Activated B cell treated with CpG ODN at 0.5 μM for 24 hours (primary cell): ENCODE data around the gene TBX10. TPM values are rescaled to one million over a fixed set of nuclear protein-coding genes. Genes with fewer than 3 reads are reported as not detected.

ENCODE experiments used
- ATAC-seq: fragments of 200-7000 bp; cut with Tn5 transposase; one replicate; pipeline ENCODE4 v1.10.0; 2021; ENCODE audit warnings: low read depth, mild to moderate bottlenecking, moderate library complexity
- CTCF ChIA-PET: fragments of 350-600 bp; sonication (Branson Sonifier 250); formaldehyde crosslinking; loops from one replicate; lab custom pipeline; 2021; ENCODE audit warnings: antibody characterized with exemption; lab: Charles Lee
- POLR2A ChIA-PET: fragments of 350-600 bp; sonication (Branson Sonifier 250); formaldehyde crosslinking; loops from one replicate; lab custom pipeline; 2021; ENCODE audit warnings: antibody characterized with exemption; lab: Charles Lee
- DNase-seq: peaks from one replicate; pipeline ENCODE4 v3.0.0; 2022
- H3K27ac Mint-ChIP-seq: one replicate; pipeline ENCODE4 v1.8.0; 2020; ENCODE audit warnings: mixed read lengths
- H3K27me3 Mint-ChIP-seq: one replicate; pipeline ENCODE4 v1.8.0; 2021; ENCODE audit warnings: mixed read lengths
- H3K36me3 Mint-ChIP-seq: one replicate; pipeline ENCODE4 v1.8.0; 2021; ENCODE audit warnings: low read depth, mixed read lengths
- H3K4me1 Mint-ChIP-seq: one replicate; pipeline ENCODE4 v1.8.0; 2021; ENCODE audit warnings: mixed read lengths
- H3K4me3 Mint-ChIP-seq: one replicate; pipeline ENCODE4 v1.8.0; 2020; ENCODE audit warnings: mild to moderate bottlenecking, mixed read lengths
- H3K9me3 Mint-ChIP-seq: one replicate; pipeline ENCODE4 v1.8.0; 2020; ENCODE audit warnings: mixed read lengths
- intact Hi-C: fragments of 100-400 bp; cut with micrococcal nuclease; formaldehyde crosslinking; loops from one replicate; pipeline ENCODE4 v1.15.1; 2024
- total RNA-seq: library from RNA; stranded (reverse); gene quantifications from 2 replicates; pipeline ENCODE4 v1.2.3, GENCODE V29; 2022
- TF ChIP-seq, protein P1 (sequence below): fragments of 200-600 bp; IDR thresholded peaks from one replicate; pipeline ENCODE4 v1.8.0; 2022; ENCODE audit warnings: antibody characterized with exemption, mild to moderate bottlenecking

The TBX10 gene
- total RNA-seq, 1 donor from 2014 or later: not detected

DNA sequence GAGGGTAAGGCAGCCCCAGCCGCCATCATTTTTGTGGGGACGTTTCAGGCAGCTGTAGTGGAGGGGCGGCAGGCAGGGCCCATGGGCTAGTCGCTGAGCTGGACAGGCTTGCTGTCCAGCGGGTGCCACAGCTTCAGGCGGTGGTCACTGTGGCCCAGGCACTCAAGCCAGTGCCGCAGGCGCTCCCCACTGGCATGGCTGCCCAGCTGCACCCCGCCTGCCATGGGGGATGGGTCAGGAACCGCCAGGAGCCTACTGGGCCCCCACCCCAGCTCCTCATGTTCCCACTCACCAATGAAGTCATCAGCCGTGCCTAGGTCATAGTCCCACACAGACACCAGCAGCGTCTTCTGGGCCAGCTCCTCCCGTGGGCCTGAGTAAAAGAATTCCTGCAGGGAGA, 26.8 kb downstream of the TBX10 start:
- peak overlapping the region; percentile 30 for H3K27ac Mint-ChIP-seq
- CTCF ChIA-PET: interaction anchor here (2.6 to 3.6 kb wide), 2 partner anchors 16 to 40 kb away, joined by 12 to 28 read pairs; partner anchors contain the start of gene NUDT8
- POLR2A ChIA-PET: interaction anchor here (0.8 to 5.7 kb wide), 6 partner anchors 16 to 654 kb away, joined by 3 to 66 read pairs (median 24); partner anchors contain the start of genes GSTP1 and NUDT8
- TF ChIP-seq, protein P1, sequence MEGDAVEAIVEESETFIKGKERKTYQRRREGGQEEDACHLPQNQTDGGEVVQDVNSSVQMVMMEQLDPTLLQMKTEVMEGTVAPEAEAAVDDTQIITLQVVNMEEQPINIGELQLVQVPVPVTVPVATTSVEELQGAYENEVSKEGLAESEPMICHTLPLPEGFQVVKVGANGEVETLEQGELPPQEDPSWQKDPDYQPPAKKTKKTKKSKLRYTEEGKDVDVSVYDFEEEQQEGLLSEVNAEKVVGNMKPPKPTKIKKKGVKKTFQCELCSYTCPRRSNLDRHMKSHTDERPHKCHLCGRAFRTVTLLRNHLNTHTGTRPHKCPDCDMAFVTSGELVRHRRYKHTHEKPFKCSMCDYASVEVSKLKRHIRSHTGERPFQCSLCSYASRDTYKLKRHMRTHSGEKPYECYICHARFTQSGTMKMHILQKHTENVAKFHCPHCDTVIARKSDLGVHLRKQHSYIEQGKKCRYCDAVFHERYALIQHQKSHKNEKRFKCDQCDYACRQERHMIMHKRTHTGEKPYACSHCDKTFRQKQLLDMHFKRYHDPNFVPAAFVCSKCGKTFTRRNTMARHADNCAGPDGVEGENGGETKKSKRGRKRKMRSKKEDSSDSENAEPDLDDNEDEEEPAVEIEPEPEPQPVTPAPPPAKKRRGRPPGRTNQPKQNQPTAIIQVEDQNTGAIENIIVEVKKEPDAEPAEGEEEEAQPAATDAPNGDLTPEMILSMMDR: no peak
- DNase-seq: no peak
- H3K9me3 Mint-ChIP-seq: no peaks in the 10 kb centered on the region
- H3K27me3 Mint-ChIP-seq: no peaks in the 10 kb centered on the region
- ATAC-seq: no peak
- intact Hi-C loops: loop anchor here (5.0 to 10.0 kb wide), 2 partner anchors 260 to 662 kb away; partner anchors contain the start of genes C11orf24 and POLD4
- H3K4me1 Mint-ChIP-seq: peaks cover 50% of the 10 kb centered on the region
- H3K4me3 Mint-ChIP-seq: no peak overlapping the region
- H3K36me3 Mint-ChIP-seq: peaks cover 45% of the 10 kb centered on the region

- Mint-ChIP-seq H3K9me3 (no peaks in the 10 kb centered on the region), H3K27ac (peak overlapping the region; percentile 30), H3K4me3 (no peak overlapping the region), H3K27me3 (no peaks in the 10 kb centered on the region), H3K4me1 (peaks cover 53% of the 10 kb centered on the region), H3K36me3 (peaks cover 47% of the 10 kb centered on the region)
- ChIA-PET CTCF (no interaction called here), POLR2A (interaction anchor here (0.8 to 5.7 kb wide), 4 partner anchors 17 to 653 kb away, joined by 3 to 66 read pairs (median 43); partner anchors contain the start of genes GSTP1 and NUDT8)
- TF ChIP-seq, protein P1: no peak
- ATAC-seq (no peak), DNase-seq (no peak)
- intact Hi-C loops: loop anchor here (5.0 to 10.0 kb wide), 2 partner anchors 260 to 663 kb away; partner anchors contain the start of genes C11orf24 and POLD4
Measured at GRCh38 chr11:67611704-67612587, 27.6 kb downstream of the TBX10 start.

DNA sequence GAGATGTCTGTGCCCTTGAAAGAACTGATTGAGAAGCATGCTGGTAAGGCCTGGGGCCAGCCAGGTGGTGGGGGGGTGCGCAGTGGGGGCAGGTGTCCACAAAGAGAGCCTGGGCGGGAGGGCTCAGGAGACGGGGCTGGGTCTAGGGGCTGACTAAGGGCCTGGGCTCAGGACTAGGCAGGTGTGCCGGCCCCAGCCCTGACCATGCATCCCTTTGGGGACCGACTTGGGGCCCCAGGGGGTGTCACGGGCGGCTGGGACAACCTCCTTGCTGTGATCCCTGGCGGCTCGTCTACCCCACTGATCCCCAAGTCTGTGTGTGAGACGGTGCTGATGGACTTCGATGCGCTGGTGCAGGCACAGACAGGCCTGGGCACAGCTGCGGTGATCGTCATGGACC, 28.4 kb downstream of the TBX10 start:
- H3K9me3 Mint-ChIP-seq: no peaks in the 10 kb centered on the region
- H3K4me1 Mint-ChIP-seq: peaks cover 51% of the 10 kb centered on the region
- H3K36me3 Mint-ChIP-seq: peaks cover 47% of the 10 kb centered on the region
- TF ChIP-seq, protein P1: no peak
- intact Hi-C loops: loop anchor here (5.0 to 10.0 kb wide), 2 partner anchors 259 to 664 kb away; partner anchors contain the start of genes C11orf24 and POLD4
- no peaks in the 10 kb centered on the region for H3K27me3 Mint-ChIP-seq
- no peak overlapping the region for H3K4me3 Mint-ChIP-seq
- H3K27ac Mint-ChIP-seq: no peak overlapping the region
- ATAC-seq: no peak
- no peak for DNase-seq
- CTCF ChIA-PET: no interaction called here
- POLR2A ChIA-PET: interaction anchor here (4.2 kb wide), 1 partner anchor 22 kb away, joined by 28 read pairs; no protein-coding TSS in a partner anchor

- Mint-ChIP-seq H3K27me3 (peaks cover 3% of the 10 kb centered on the region), H3K27ac (no peak overlapping the region), H3K4me3 (no peak overlapping the region), H3K9me3 (no peaks in the 10 kb centered on the region), H3K4me1 (peaks cover 49% of the 10 kb centered on the region), H3K36me3 (peaks cover 47% of the 10 kb centered on the region)
- POLR2A ChIA-PET: interaction anchor here (0.9 kb wide), 1 partner anchor 27 kb away, joined by 3 read pairs; the partner anchor contains the start of gene GSTP1
- ATAC-seq (no peak), DNase-seq (no peak)
- CTCF ChIA-PET: no interaction called here
- intact Hi-C loops: loop anchor here (5.0 to 10.0 kb wide), 2 partner anchors 258 to 664 kb away; partner anchors contain the start of genes C11orf24 and POLD4
- TF ChIP-seq, protein P1: no peak
Measured at GRCh38 chr11:67610302-67610868, 29.2 kb downstream of the TBX10 start.
